CD4-positive, alpha-beta memory T cell (primary cell): Measurements from ENCODE around the gene CCDC117. TPM values are rescaled to one million over a fixed set of nuclear protein-coding genes. Genes with fewer than 3 reads are reported as not detected.

Experiments
- CTCF ChIA-PET: fragments of 350-600 bp; sonication (Branson Sonifier 250); formaldehyde crosslinking; loops from one replicate; lab custom pipeline; 2021; ENCODE audit warnings: inconsistent platforms; ENCODE audit not compliant: partially characterized antibody; lab: Charles Lee
- POLR2A ChIA-PET: fragments of 350-600 bp; sonication (Branson Sonifier 250); formaldehyde crosslinking; loops from one replicate; lab custom pipeline; 2021; ENCODE audit not compliant: partially characterized antibody; lab: Charles Lee
- DNase-seq, 5 donors: peaks; one replicate each; pipeline versions ENCODE4 v3.0.0 to v3.0.0-alpha.2; 2020 to 2022; ENCODE audit warnings: mixed read lengths in 1 of 5
- H3K27ac ChIP-seq: one replicate; pipeline ENCODE4 v1.7.0; 2013; ENCODE audit warnings: low read depth, low read length
- H3K27me3 ChIP-seq: 2 replicates; pipeline ENCODE4 v1.7.0; 2013; ENCODE audit warnings: mild to moderate bottlenecking, low read length, moderate library complexity; ENCODE audit not compliant: insufficient read depth
- H3K36me3 ChIP-seq: 2 replicates; pipeline ENCODE4 v1.7.0; 2013; ENCODE audit warnings: mild to moderate bottlenecking, low read length, moderate library complexity; ENCODE audit not compliant: insufficient read depth
- H3K4me1 ChIP-seq: 2 replicates; pipeline ENCODE4 v1.7.0; 2013; ENCODE audit warnings: mild to moderate bottlenecking, low read length, moderate library complexity; ENCODE audit not compliant: insufficient read depth
- H3K4me3 ChIP-seq, 2 donors: one replicate each; pipeline ENCODE4 v1.7.0; 2013; ENCODE audit warnings: low read length in 2 of 2, mild to moderate bottlenecking in 1 of 2
- H3K9me3 ChIP-seq, 2 donors: one replicate each; pipeline ENCODE4 v1.7.0; 2013; ENCODE audit warnings: low read length in 2 of 2, control low read depth in 1 of 2; ENCODE audit not compliant: control insufficient read depth in 1 of 2
- H3K27ac Mint-ChIP-seq, 7 donors: one replicate each; pipeline ENCODE4 v1.8.0; 2020 to 2021; ENCODE audit warnings: mixed read lengths in 7 of 7, mild to moderate bottlenecking in 6 of 7, inconsistent platforms in 3 of 7, moderate library complexity in 3 of 7
- H3K27me3 Mint-ChIP-seq, 2 donors: one replicate each; pipeline ENCODE4 v1.8.0; 2020 to 2021; ENCODE audit warnings: mixed read lengths in 2 of 2
- H3K36me3 Mint-ChIP-seq, 2 donors: one replicate each; pipeline ENCODE4 v1.8.0; 2020 to 2021; ENCODE audit warnings: mixed read lengths in 2 of 2, inconsistent platforms in 1 of 2, mild to moderate bottlenecking in 1 of 2
- H3K4me1 Mint-ChIP-seq, 4 donors: one replicate each; pipeline ENCODE4 v1.8.0; 2020 to 2021; ENCODE audit warnings: mixed read lengths in 4 of 4, mild to moderate bottlenecking in 1 of 4
- H3K4me3 Mint-ChIP-seq, 8 donors: one replicate each; pipeline ENCODE4 v1.8.0; 2020 to 2021; ENCODE audit warnings: mixed read lengths in 8 of 8, mild to moderate bottlenecking in 7 of 8, moderate library complexity in 6 of 8, inconsistent platforms in 3 of 8
- H3K9me3 Mint-ChIP-seq, 8 donors: one replicate each; pipeline ENCODE4 v1.8.0; 2020 to 2021; ENCODE audit warnings: mixed read lengths in 8 of 8, mild to moderate bottlenecking in 5 of 8, inconsistent platforms in 3 of 8, moderate library complexity in 1 of 8
- intact Hi-C: fragments of 100-400 bp; cut with micrococcal nuclease; formaldehyde crosslinking; loops from one replicate; pipeline ENCODE4 v1.15.1; 2023
- polyA plus RNA-seq, 2 donors: library from polyadenylated mRNA; unstranded; fragments of 300-500 nt; fragmentation: Illumina TruSeq; gene quantifications; one replicate each; pipeline ENCODE4 v1.2.3, GENCODE V29; 2021
- total RNA-seq, 2 experiments: library from RNA; stranded (reverse); gene quantifications; one replicate each; pipeline ENCODE4 v1.2.3, GENCODE V29; 2021

The CCDC117 gene
- total and polyA plus RNA-seq, 4 experiments from 2014 or later, result 7.2 to 20.6 (median 15.2) TPM

- CTCF ChIA-PET, result interaction anchor here (1.2 to 8.3 kb wide), 3 partner anchors 45 to 232 kb away, joined by 3 to 166 read pairs (median 99); no protein-coding TSS in a partner anchor
- H3K4me1 Mint-ChIP-seq, result peaks cover 5 to 21% (median 13%) of the 10 kb centered on the region in 4 donors
- Histone ChIP-seq H3K36me3 (no peaks in the 10 kb centered on the region), H3K4me3 (no peak overlapping the region), H3K27me3 (no peaks in the 10 kb centered on the region), H3K27ac (no peak overlapping the region), H3K9me3 (no peaks in the 10 kb centered on the region), H3K4me1 (peaks cover 10% of the 10 kb centered on the region)
- H3K36me3 Mint-ChIP-seq, result peaks cover 12 to 22% of the 10 kb centered on the region in 2 donors
- POLR2A ChIA-PET, result interaction anchor here (1.2 to 1.7 kb wide), 2 partner anchors 13 to 33 kb away, joined by 3 to 7 read pairs; partner anchors contain the start of gene XBP1
- no peaks in the 10 kb centered on the region for H3K27me3 Mint-ChIP-seq
- no peak for DNase-seq
- intact Hi-C loops, result no loop called here
- H3K9me3 Mint-ChIP-seq, result no peaks in the 10 kb centered on the region
- no peak overlapping the region for H3K27ac Mint-ChIP-seq
- H3K4me3 Mint-ChIP-seq, result no peak overlapping the region
These were observed 60.2 kb downstream of the CCDC117 start for GRCh38 chr22:28832731-28833130.

- no peak for DNase-seq
- Mint-ChIP-seq H3K4me3 (no peak overlapping the region), H3K27me3 (no peaks in the 10 kb centered on the region), H3K4me1 (peaks cover 3 to 17% (median 9%) of the 10 kb centered on the region in 4 donors), H3K27ac (peak overlapping the region in 2 of 7 donors; percentile 22 to 38), H3K9me3 (no peaks in the 10 kb centered on the region), H3K36me3 (peaks cover 10 to 18% of the 10 kb centered on the region in 2 donors)
- H3K27me3 ChIP-seq, result no peaks in the 10 kb centered on the region
- no peak overlapping the region for H3K4me3 ChIP-seq
- H3K27ac ChIP-seq, result no peak overlapping the region
- intact Hi-C loops, result no loop called here
- ChIA-PET CTCF (interaction anchor here (8.1 to 8.3 kb wide), 2 partner anchors 46 to 233 kb away, joined by 99 to 166 read pairs; no protein-coding TSS in a partner anchor), POLR2A (interaction anchor here (1.7 kb wide), 1 partner anchor 33 kb away, joined by 7 read pairs; the partner anchor contains the start of gene XBP1)
- H3K36me3 ChIP-seq, result no peaks in the 10 kb centered on the region
- peaks cover 10% of the 10 kb centered on the region for H3K4me1 ChIP-seq
- H3K9me3 ChIP-seq, result no peaks in the 10 kb centered on the region
These were observed 60.9 kb downstream of the CCDC117 start for GRCh38 chr22:28833276-28833923.

GRCh38 chr22:28835630-28836189 lies 63.2 kb downstream of the CCDC117 start:
- Histone ChIP-seq H3K36me3 (no peaks in the 10 kb centered on the region), H3K27ac (no peak overlapping the region), H3K27me3 (no peaks in the 10 kb centered on the region), H3K4me3 (no peak overlapping the region), H3K4me1 (no peaks in the 10 kb centered on the region), H3K9me3 (no peaks in the 10 kb centered on the region)
- no peaks in the 10 kb centered on the region for H3K27me3 Mint-ChIP-seq
- DNase-seq, result no peak
- POLR2A ChIA-PET, result no interaction called here
- H3K27ac Mint-ChIP-seq, result peak overlapping the region in 1 of 7 donors; percentile 29
- H3K36me3 Mint-ChIP-seq, result peaks cover 8 to 18% of the 10 kb centered on the region in 2 donors
- H3K4me3 Mint-ChIP-seq, result no peak overlapping the region
- H3K9me3 Mint-ChIP-seq, result no peaks in the 10 kb centered on the region
- H3K4me1 Mint-ChIP-seq, result peaks cover 0 to 5% (median 2%) of the 10 kb centered on the region in 4 donors
- CTCF ChIA-PET, result no interaction called here
- intact Hi-C loops, result no loop called here

GRCh38 chr22:28837640-28838039 lies 65.1 kb downstream of the CCDC117 start:
- no peak overlapping the region for H3K27ac ChIP-seq
- Mint-ChIP-seq H3K36me3 (peaks cover 6 to 11% of the 10 kb centered on the region in 2 donors), H3K4me3 (no peak overlapping the region), H3K27me3 (no peaks in the 10 kb centered on the region), H3K9me3 (no peaks in the 10 kb centered on the region), H3K4me1 (peaks cover 0 to 5% (median 2%) of the 10 kb centered on the region in 4 donors), H3K27ac (no peak overlapping the region)
- no peaks in the 10 kb centered on the region for H3K4me1 ChIP-seq
- no peaks in the 10 kb centered on the region for H3K9me3 ChIP-seq
- no peaks in the 10 kb centered on the region for H3K27me3 ChIP-seq
- DNase-seq, result no peak
- intact Hi-C loops, result no loop called here
- ChIA-PET CTCF (interaction anchor here (1.0 to 1.3 kb wide), 3 partner anchors 9 to 826 kb away, joined by 3 to 4 read pairs (median 3); no protein-coding TSS in a partner anchor), POLR2A (no interaction called here)
- no peak overlapping the region for H3K4me3 ChIP-seq
- no peaks in the 10 kb centered on the region for H3K36me3 ChIP-seq

Other genes starting within 250 kb of the CCDC117 start
- 1 to 10 TPM; 1.6 to 1.7 TPM for gene TTC28, start 92.9 kb upstream of the CCDC117 start, total RNA-seq
- under 1 TPM in 1 of 2 donors, not detected in 1; 0.50 TPM for gene TTC28, start 92.9 kb upstream of the CCDC117 start, polyA plus RNA-seq
- 1 to 10 TPM; 7.6 to 9.2 TPM for gene CHEK2, start 30.9 kb upstream of the CCDC117 start, total RNA-seq
- 10 to 100 TPM in 1 of 2 donors, 1 to 10 TPM in 1; 4.6 to 16.4 TPM for gene CHEK2, start 30.9 kb upstream of the CCDC117 start, polyA plus RNA-seq
- 10 to 100 TPM in 1 of 2 experiments, 1 to 10 TPM in 1; 9.3 to 11.1 TPM for gene HSCB, start 30.7 kb upstream of the CCDC117 start, total RNA-seq
- 10 to 100 TPM in 1 of 2 donors, 1 to 10 TPM in 1; 7.6 to 10.3 TPM for gene HSCB, start 30.7 kb upstream of the CCDC117 start, polyA plus RNA-seq
- gene XBP1, start 27.9 kb downstream of the CCDC117 start, total RNA-seq, result 100 to 1,000 TPM; 154 to 164 TPM
- 100 to 1,000 TPM; 315 to 533 TPM for gene XBP1, start 27.9 kb downstream of the CCDC117 start, polyA plus RNA-seq
- gene ZNRF3, start 110.9 kb downstream of the CCDC117 start, total RNA-seq, result under 1 TPM; 0.70 to 0.89 TPM
- under 1 TPM in 1 of 2 donors, not detected in 1; 0.11 TPM for gene ZNRF3, start 110.9 kb downstream of the CCDC117 start, polyA plus RNA-seq